ENCODE measurements around the gene CNKSR1.
A peak's percentile ranks its signal among the peaks of the same experiment; 100 is the strongest.

CNKSR1 gene

GRCh38 chr1:26168410-26169197, 8.7 kb upstream of the CNKSR1 start, which contains the start of gene C1orf232:
Gene C1orf232 (minus strand): TSS chr1:26168963. CDS start chr1:26168499, 464 bp downstream.
- H3K27me3 ChIP-seq (ENCODE audit: insufficient read depth, low read length, poor library complexity): peaks cover 12% of the 10 kb centered on the region
- peak within 1 kb of the TSS; percentile 45; the same call in 1 of the 2 replicates for H3K27ac ChIP-seq (ENCODE audit: low read length)
- peak within 1 kb of the TSS; percentile 83 for H3K9ac ChIP-seq (ENCODE audit: low read depth, low read length)
- peak within 1 kb of the TSS; percentile 56 to 84; a peak in 3 of 4 replicates for H3K4me3 ChIP-seq (ENCODE audit: low read depth in 1 of 2, low read length in 2 of 2)
- H3K79me2 ChIP-seq (ENCODE audit: insufficient read depth, low read length): peaks cover 3% of the 10 kb centered on the region; the same call in 1 of the 2 replicates
- H3K36me3 ChIP-seq (ENCODE audit: insufficient read depth, low read length): peaks cover 5% of the 10 kb centered on the region
- peak within 1 kb of the TSS; percentile 95 for H2AFZ ChIP-seq (ENCODE audit: low read depth, low read length)
- H3K9me3 ChIP-seq (ENCODE audit: insufficient read depth, low read length, severe bottlenecking): no peaks in the 10 kb centered on the region
- TF ChIP-seq EZH2 (IDR thresholded peaks at IDR 0.05; ENCODE audit: borderline replicate concordance, low read depth, low read length, severe bottlenecking): no peak
- TF ChIP-seq, protein P1, sequence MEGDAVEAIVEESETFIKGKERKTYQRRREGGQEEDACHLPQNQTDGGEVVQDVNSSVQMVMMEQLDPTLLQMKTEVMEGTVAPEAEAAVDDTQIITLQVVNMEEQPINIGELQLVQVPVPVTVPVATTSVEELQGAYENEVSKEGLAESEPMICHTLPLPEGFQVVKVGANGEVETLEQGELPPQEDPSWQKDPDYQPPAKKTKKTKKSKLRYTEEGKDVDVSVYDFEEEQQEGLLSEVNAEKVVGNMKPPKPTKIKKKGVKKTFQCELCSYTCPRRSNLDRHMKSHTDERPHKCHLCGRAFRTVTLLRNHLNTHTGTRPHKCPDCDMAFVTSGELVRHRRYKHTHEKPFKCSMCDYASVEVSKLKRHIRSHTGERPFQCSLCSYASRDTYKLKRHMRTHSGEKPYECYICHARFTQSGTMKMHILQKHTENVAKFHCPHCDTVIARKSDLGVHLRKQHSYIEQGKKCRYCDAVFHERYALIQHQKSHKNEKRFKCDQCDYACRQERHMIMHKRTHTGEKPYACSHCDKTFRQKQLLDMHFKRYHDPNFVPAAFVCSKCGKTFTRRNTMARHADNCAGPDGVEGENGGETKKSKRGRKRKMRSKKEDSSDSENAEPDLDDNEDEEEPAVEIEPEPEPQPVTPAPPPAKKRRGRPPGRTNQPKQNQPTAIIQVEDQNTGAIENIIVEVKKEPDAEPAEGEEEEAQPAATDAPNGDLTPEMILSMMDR (IDR thresholded peaks at IDR 0.05; ENCODE audit: borderline replicate concordance, extremely low read depth, low read length, poor library complexity, severe bottlenecking): no peak
- H3K4me2 ChIP-seq (ENCODE audit: insufficient read depth, low read length): peak within 1 kb of the TSS; percentile 81
- no peak for DNase-seq
- no peak for ATAC-seq (ENCODE audit: insufficient read depth, low read depth)
- H4K20me1 ChIP-seq (ENCODE audit: insufficient read depth, low read length): no peaks in the 10 kb centered on the region
- H3K4me1 ChIP-seq (ENCODE audit: insufficient read depth, low read length): peaks cover 29% of the 10 kb centered on the region

DNA sequence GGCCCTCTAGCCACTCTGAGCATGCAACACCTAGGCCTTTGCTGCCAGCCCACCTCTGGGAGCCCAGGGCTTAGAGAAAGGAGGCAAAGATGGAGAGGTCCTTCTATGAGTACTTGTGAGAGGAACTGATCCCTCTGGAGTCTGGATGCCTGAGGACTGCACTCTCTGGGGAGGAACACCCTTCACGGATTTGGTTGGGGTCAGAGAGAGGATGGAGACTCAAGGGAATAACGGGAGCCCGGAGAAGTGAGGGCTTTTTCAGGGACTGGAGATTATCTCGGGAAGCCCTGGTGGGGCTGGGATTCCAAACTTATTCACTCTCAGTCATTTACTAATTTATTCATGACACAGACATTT, 8.1 kb upstream of the CNKSR1 start:
- Histone ChIP-seq H3K9ac (ENCODE audit: low read depth, low read length) (peak overlapping the region; percentile 83), H3K4me1 (ENCODE audit: insufficient read depth, low read length) (peaks cover 23% of the 10 kb centered on the region), H3K79me2 (ENCODE audit: insufficient read depth, low read length) (peaks cover 3% of the 10 kb centered on the region; the same call in 1 of the 2 replicates), H4K20me1 (ENCODE audit: insufficient read depth, low read length) (no peaks in the 10 kb centered on the region), H3K36me3 (ENCODE audit: insufficient read depth, low read length) (peaks cover 5% of the 10 kb centered on the region), H3K9me3 (ENCODE audit: insufficient read depth, low read length, severe bottlenecking) (no peaks in the 10 kb centered on the region), H3K4me3 (ENCODE audit: low read depth in 1 of 2, low read length in 2 of 2) (peak overlapping the region in 1 of 2 experiments; percentile 84; a peak in 2 of 4 replicates), H3K27me3 (ENCODE audit: insufficient read depth, low read length, poor library complexity) (peaks cover 9% of the 10 kb centered on the region), H2AFZ (ENCODE audit: low read depth, low read length) (peak overlapping the region; percentile 95), H3K4me2 (ENCODE audit: insufficient read depth, low read length) (peak overlapping the region; percentile 81), H3K27ac (ENCODE audit: low read length) (no peak overlapping the region; the same call in 1 of the 2 replicates)
- ATAC-seq (ENCODE audit: insufficient read depth, low read depth) (no peak), DNase-seq (no peak)
- TF ChIP-seq, protein P1 (IDR thresholded peaks at IDR 0.05; ENCODE audit: borderline replicate concordance, extremely low read depth, low read length, poor library complexity, severe bottlenecking): no peak

GRCh38 chr1:26169669-26170471, 7.4 kb upstream of the CNKSR1 start, which contains the start of gene ZNF593:
Gene ZNF593 (plus strand): TSS chr1:26169908. CDS start chr1:26169984, 76 bp downstream.
- peak; percentile 89 for ATAC-seq (ENCODE audit: insufficient read depth, low read depth)
- DNase-seq: peak; percentile 87
- H3K36me3 ChIP-seq (ENCODE audit: insufficient read depth, low read length): peaks cover 5% of the 10 kb centered on the region
- peak within 1 kb of the TSS; percentile 83 for H3K9ac ChIP-seq (ENCODE audit: low read depth, low read length)
- H3K27me3 ChIP-seq (ENCODE audit: insufficient read depth, low read length, poor library complexity): peaks cover 3% of the 10 kb centered on the region
- peak within 1 kb of the TSS; percentile 81 for H3K4me2 ChIP-seq (ENCODE audit: insufficient read depth, low read length)
- H3K4me3 ChIP-seq (ENCODE audit: low read depth in 1 of 2, low read length in 2 of 2): peak within 1 kb of the TSS; percentile 56 to 84; a peak in 3 of 4 replicates
- peaks cover 3% of the 10 kb centered on the region; the same call in 1 of the 2 replicates for H3K79me2 ChIP-seq (ENCODE audit: insufficient read depth, low read length)
- peak within 1 kb of the TSS; percentile 95 for H2AFZ ChIP-seq (ENCODE audit: low read depth, low read length)
- H3K27ac ChIP-seq (ENCODE audit: low read length): peak within 1 kb of the TSS; percentile 45; the same call in 1 of the 2 replicates
- TF ChIP-seq EZH2 (IDR thresholded peaks at IDR 0.05; ENCODE audit: borderline replicate concordance, low read depth, low read length, severe bottlenecking): no peak
- TF ChIP-seq, protein P1 (IDR thresholded peaks at IDR 0.05; ENCODE audit: borderline replicate concordance, extremely low read depth, low read length, poor library complexity, severe bottlenecking): peak; percentile 87
- H3K9me3 ChIP-seq (ENCODE audit: insufficient read depth, low read length, severe bottlenecking): no peaks in the 10 kb centered on the region
- H4K20me1 ChIP-seq (ENCODE audit: insufficient read depth, low read length): no peaks in the 10 kb centered on the region
- H3K4me1 ChIP-seq (ENCODE audit: insufficient read depth, low read length): peaks cover 23% of the 10 kb centered on the region

Measured in DND-41 (cell line).